HCT116 (cell line): ENCODE measurements around the gene C11orf42. TPM values are rescaled to one million over a fixed set of nuclear protein-coding genes. Genes with fewer than 3 reads are reported as not detected.

ENCODE experiments used
- ATAC-seq: fragments of 200-7000 bp; cut with Tn5 transposase; 2 replicates; pipeline ENCODE4 v1.9.1; 2020; ENCODE audit warnings: mild to moderate bottlenecking, moderate library complexity
- BruUV-seq: library from RNA; stranded (reverse); fragments of 400-500 nt; replicated peaks from 2 replicates; lab custom pipeline; 2021; lab: Mats Ljungman, UMichigan
- CTCF ChIA-PET: fragments of 300-600 bp; sonication (Branson Sonifier 250); formaldehyde crosslinking; loops from one replicate; lab custom pipeline; 2021; ENCODE audit warnings: antibody characterized with exemption; lab: Charles Lee
- POLR2A ChIA-PET: fragments of 300-600, 350-600 bp; sonication (Branson Sonifier 250); formaldehyde crosslinking; loops from one replicate; lab custom pipeline; 2021; ENCODE audit warnings: antibody characterized with exemption; lab: Charles Lee
- RAD21 ChIA-PET, 2 experiments: fragments of 300-600 bp; sonication (Branson Sonifier 250); formaldehyde crosslinking; loops; one replicate each; lab custom pipeline; 2023; ENCODE audit warnings: low total read pairs in 2 of 2; ENCODE audit not compliant: uncharacterized antibody in 2 of 2, unreplicated experiment in 2 of 2, low non-redundant PET in 1 of 2; lab: Charles Lee
- DNase-seq: peaks from one replicate; pipeline ENCODE4 v3.0.0-alpha.2; 2010; ENCODE audit warnings: low read depth, low spot score
- H2AFZ ChIP-seq: fragments of 200-600 bp; shearing (Covaris generic), sonication (generic); 2 replicates; pipeline ENCODE4 v1.6.1; 2017; ENCODE audit warnings: low read depth, mixed run types, mixed read lengths, antibody characterized with exemption, low read length; ENCODE audit not compliant: poor library complexity, severe bottlenecking
- H3K27ac ChIP-seq: 2 replicates; pipeline ENCODE4 v1.5.1; 2012; ENCODE audit warnings: low read depth, low read length
- H3K27me3 ChIP-seq: fragments of 200-600 bp; sonication (generic); 2 replicates; pipeline ENCODE4 v1.6.1; 2016; ENCODE audit warnings: mixed run types, low read length, mixed read lengths; ENCODE audit not compliant: insufficient read depth
- H3K36me3 ChIP-seq, 2 experiments: fragments of 200-500 bp in 1 of 2; fragments of 200-600 bp in 1 of 2; sonication (Bioruptor generic) in 1 of 2; sonication (generic) in 1 of 2; 2 replicates each; pipeline versions ENCODE4 v1.5.1 to v1.6.1; 2014 to 2016; ENCODE audit warnings: low read length in 2 of 2, inconsistent platforms in 1 of 2, mixed read lengths in 1 of 2, mixed run types in 1 of 2; ENCODE audit not compliant: insufficient read depth in 2 of 2, control insufficient read depth in 1 of 2
- H3K4me1 ChIP-seq, 2 experiments: fragments of 200-600 bp in 1 of 2; sonication (generic) in 1 of 2; 2 replicates each; pipeline versions ENCODE4 v1.5.1 to v1.6.1; 2012 to 2017; ENCODE audit warnings: low read length in 2 of 2, inconsistent platforms in 1 of 2, mild to moderate bottlenecking in 1 of 2, mixed read lengths in 1 of 2, mixed run types in 1 of 2, moderate library complexity in 1 of 2; ENCODE audit not compliant: insufficient read depth in 2 of 2, control insufficient read depth in 1 of 2
- H3K4me2 ChIP-seq: fragments of 200-600 bp; sonication (generic); 2 replicates; pipeline ENCODE4 v1.6.1; 2017; ENCODE audit warnings: mixed run types, low read length, mixed read lengths
- H3K4me3 ChIP-seq, 2 experiments: fragments of 200-600 bp in 1 of 2; sonication (generic) in 1 of 2; replicated peaks in 1 of 2; 2 replicates each; pipeline ENCODE4 v1.5.1; 2011 to 2016; ENCODE audit warnings: low read length in 2 of 2, control low read depth in 1 of 2, low read depth in 1 of 2, mild to moderate bottlenecking in 1 of 2, mixed read lengths in 1 of 2, mixed run types in 1 of 2
- H3K79me2 ChIP-seq: fragments of 200-600 bp; sonication (generic); 2 replicates; pipeline ENCODE4 v1.6.1; 2017; ENCODE audit warnings: mild to moderate bottlenecking, mixed run types, low read length, moderate library complexity, mixed read lengths; ENCODE audit not compliant: insufficient read depth
- H3K9ac ChIP-seq: fragments of 200-600 bp; sonication (generic); 2 replicates; pipeline ENCODE4 v1.6.1; 2016; ENCODE audit warnings: low read length, mixed read lengths
- H3K9me2 ChIP-seq: fragments of 200-600 bp; sonication (generic), shearing (Covaris generic); 2 replicates; pipeline ENCODE4 v1.6.1; 2017; ENCODE audit warnings: mixed run types, mild to moderate bottlenecking, moderate library complexity; ENCODE audit not compliant: insufficient read depth
- H3K9me3 ChIP-seq, 2 experiments: fragments of 200-500 bp in 1 of 2; fragments of 200-600 bp in 1 of 2; sonication (Bioruptor generic) in 1 of 2; sonication (generic) in 1 of 2; 2 replicates each; pipeline ENCODE4 v1.6.1; 2014 to 2017; ENCODE audit warnings: low read length in 2 of 2, mixed read lengths in 2 of 2, inconsistent platforms in 1 of 2, low read depth in 1 of 2, mild to moderate bottlenecking in 1 of 2, mixed run types in 1 of 2, moderate library complexity in 1 of 2; ENCODE audit not compliant: control insufficient read depth in 1 of 2, insufficient read depth in 1 of 2
- H4K20me1 ChIP-seq: fragments of 200-600 bp; sonication (generic), shearing (Covaris generic); 2 replicates; pipeline ENCODE4 v1.6.1; 2017; ENCODE audit warnings: mixed run types, mild to moderate bottlenecking, moderate library complexity; ENCODE audit not compliant: insufficient read depth
- CEBPB ChIP-seq: IDR thresholded peaks from 2 replicates; pipeline ENCODE4 v1.6.1; 2012; ENCODE audit warnings: low read depth
- EZH2 ChIP-seq: fragments of 200-600 bp; sonication (generic); IDR thresholded peaks from 2 replicates; pipeline ENCODE4 v1.6.1; 2017; ENCODE audit warnings: antibody characterized with exemption, mixed run types
- EZH2phosphoT487 ChIP-seq: fragments of 200-600 bp; IDR thresholded peaks from 2 replicates; pipeline ENCODE4 v1.6.1; 2018; ENCODE audit warnings: antibody characterized with exemption, borderline replicate concordance
- FOSL1 ChIP-seq: IDR thresholded peaks from 2 replicates; pipeline ENCODE4 v1.6.1; 2012; ENCODE audit warnings: low read depth
- POLR2A ChIP-seq: IDR thresholded peaks from 2 replicates; pipeline ENCODE4 v1.7.0; 2011; ENCODE audit warnings: borderline replicate concordance; ENCODE audit not compliant: insufficient read depth, insufficient read length; ENCODE audit errors: extremely low read depth
- POLR2AphosphoS5 ChIP-seq: IDR thresholded peaks from 2 replicates; pipeline ENCODE4 v1.6.1; 2011; ENCODE audit warnings: mild to moderate bottlenecking, low read depth, low read length, moderate library complexity
- RAD21 ChIP-seq: IDR thresholded peaks from 2 replicates; pipeline ENCODE4 v1.6.1; 2012; ENCODE audit warnings: low read depth, mild to moderate bottlenecking
- SIN3A ChIP-seq: IDR thresholded peaks from 2 replicates; pipeline ENCODE4 v1.6.1; 2012; ENCODE audit warnings: low read depth
- ZFX ChIP-seq: fragments of 450-650 bp; IDR thresholded peaks from 2 replicates; pipeline ENCODE4 v1.6.1; 2017
- ZNF274 ChIP-seq: fragments of 200-500 bp; sonication (Bioruptor generic); IDR thresholded peaks from 2 replicates; pipeline ENCODE4 v1.6.1; 2014; ENCODE audit warnings: mild to moderate bottlenecking, low read depth, low read length, inconsistent platforms
- intact Hi-C: fragments of 100-400 bp; cut with micrococcal nuclease; formaldehyde crosslinking; loops from 2 replicates; pipeline ENCODE4 v1.10.0; 2022
- total RNA-seq: library from RNA; stranded (reverse); gene quantifications from one replicate; pipeline ENCODE4 v1.2.1, GENCODE V29; 2021; ENCODE audit not compliant: unreplicated experiment
- TF ChIP-seq, protein P1 (sequence below): IDR thresholded peaks from 2 replicates; pipeline ENCODE4 v1.6.1; 2011; ENCODE audit warnings: mild to moderate bottlenecking, low read length, moderate library complexity; ENCODE audit not compliant: insufficient replicate concordance; ENCODE audit errors: extremely low read depth
- TF ChIP-seq, protein P2 (sequence below): IDR thresholded peaks from 2 replicates; pipeline ENCODE4 v1.6.1; 2012
- TF ChIP-seq, protein P3 (sequence below), 3 experiments: fragments of 200-600 bp in 1 of 3; sonication (generic) in 1 of 3; IDR thresholded peaks in 2 of 3; conservative IDR thresholded peaks in 1 of 3; 2 replicates each; pipeline ENCODE4 v1.5.1; 2012 to 2017; ENCODE audit warnings: low read depth in 2 of 3, low read length in 2 of 3, antibody characterized with exemption in 1 of 3, borderline replicate concordance in 1 of 3, control low read depth in 1 of 3, mild to moderate bottlenecking in 1 of 3, mixed read lengths in 1 of 3, mixed run types in 1 of 3, moderate library complexity in 1 of 3; ENCODE audit not compliant: insufficient read depth in 1 of 3

Gene C11orf42
- total RNA-seq, 1 experiment from 2014 or later = not detected

DNA sequence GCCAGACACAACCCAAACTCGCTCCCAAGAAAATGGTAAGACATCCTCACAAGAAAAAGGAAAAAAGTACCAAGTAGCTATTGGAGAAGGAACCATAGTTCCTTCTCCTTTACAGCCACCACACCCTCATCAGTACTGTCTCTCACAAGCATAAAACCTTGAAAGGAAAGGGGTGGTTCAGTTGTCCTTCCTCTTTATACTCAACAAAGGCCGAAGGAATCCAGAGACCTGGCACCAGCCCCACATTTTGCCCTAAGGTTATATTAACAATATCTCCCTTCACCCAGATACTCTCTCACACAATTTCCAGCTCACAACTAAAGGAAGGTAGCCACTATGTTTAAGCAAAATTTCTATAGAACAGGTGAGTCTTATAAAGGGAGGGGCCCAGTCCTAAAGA, 20.5 kb downstream of the C11orf42 start:
- H3K4me1 ChIP-seq = no peaks in the 10 kb centered on the region
- BruUV-seq = no TSS peak
- H3K4me2 ChIP-seq = no peak overlapping the region
- ChIA-PET POLR2A (no interaction called here), RAD21 (no interaction called here), CTCF (no interaction called here)
- H3K9ac ChIP-seq = no peak overlapping the region
- H3K27ac ChIP-seq = no peak overlapping the region
- H3K79me2 ChIP-seq = peaks cover 60% of the 10 kb centered on the region
- H2AFZ ChIP-seq = no peak overlapping the region
- H3K9me3 ChIP-seq = no peaks in the 10 kb centered on the region
- TF ChIP-seq RAD21 (no peak), EZH2 (no peak)
- H3K36me3 ChIP-seq = peaks cover 0 to 8% of the 10 kb centered on the region in 2 experiments; a peak in 3 of 4 replicates
- H3K27me3 ChIP-seq = no peaks in the 10 kb centered on the region
- no peak for DNase-seq
- H4K20me1 ChIP-seq = no peaks in the 10 kb centered on the region
- no peaks in the 10 kb centered on the region for H3K9me2 ChIP-seq
- ATAC-seq = no peak
- no peak overlapping the region for H3K4me3 ChIP-seq
- intact Hi-C loops = no loop called here

DNA sequence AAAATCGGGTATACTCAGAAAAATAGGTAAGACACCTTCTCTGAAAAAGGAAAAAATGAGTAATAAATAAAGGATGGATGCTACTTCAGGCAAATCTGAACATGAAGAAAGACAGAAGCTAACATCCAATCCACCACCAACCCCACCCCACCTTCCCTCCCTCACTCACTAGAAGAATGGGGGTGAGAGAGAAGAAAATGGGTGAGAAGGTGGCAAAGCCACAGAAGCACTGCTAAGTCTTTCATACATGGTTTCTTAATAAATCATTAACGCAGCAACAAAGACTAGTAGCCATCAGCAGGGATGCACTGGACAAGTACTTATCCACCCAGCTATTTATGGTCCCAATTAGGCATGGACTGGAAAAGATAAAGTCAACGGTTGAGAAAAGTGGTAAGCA, 23.2 kb downstream of the C11orf42 start:
- no peak overlapping the region for H3K27ac ChIP-seq
- H3K27me3 ChIP-seq = no peaks in the 10 kb centered on the region
- H3K9me3 ChIP-seq = no peaks in the 10 kb centered on the region
- intact Hi-C loops = no loop called here
- TF ChIP-seq, protein P1, sequence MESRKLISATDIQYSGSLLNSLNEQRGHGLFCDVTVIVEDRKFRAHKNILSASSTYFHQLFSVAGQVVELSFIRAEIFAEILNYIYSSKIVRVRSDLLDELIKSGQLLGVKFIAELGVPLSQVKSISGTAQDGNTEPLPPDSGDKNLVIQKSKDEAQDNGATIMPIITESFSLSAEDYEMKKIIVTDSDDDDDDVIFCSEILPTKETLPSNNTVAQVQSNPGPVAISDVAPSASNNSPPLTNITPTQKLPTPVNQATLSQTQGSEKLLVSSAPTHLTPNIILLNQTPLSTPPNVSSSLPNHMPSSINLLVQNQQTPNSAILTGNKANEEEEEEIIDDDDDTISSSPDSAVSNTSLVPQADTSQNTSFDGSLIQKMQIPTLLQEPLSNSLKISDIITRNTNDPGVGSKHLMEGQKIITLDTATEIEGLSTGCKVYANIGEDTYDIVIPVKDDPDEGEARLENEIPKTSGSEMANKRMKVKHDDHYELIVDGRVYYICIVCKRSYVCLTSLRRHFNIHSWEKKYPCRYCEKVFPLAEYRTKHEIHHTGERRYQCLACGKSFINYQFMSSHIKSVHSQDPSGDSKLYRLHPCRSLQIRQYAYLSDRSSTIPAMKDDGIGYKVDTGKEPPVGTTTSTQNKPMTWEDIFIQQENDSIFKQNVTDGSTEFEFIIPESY = no peak
- TF ChIP-seq CEBPB = no peak
- no peak for TF ChIP-seq ZNF274
- no peak for TF ChIP-seq EZH2phosphoT487
- no peak for TF ChIP-seq POLR2A
- TF ChIP-seq SIN3A = no peak
- no peak for TF ChIP-seq ZFX
- TF ChIP-seq, protein P2, sequence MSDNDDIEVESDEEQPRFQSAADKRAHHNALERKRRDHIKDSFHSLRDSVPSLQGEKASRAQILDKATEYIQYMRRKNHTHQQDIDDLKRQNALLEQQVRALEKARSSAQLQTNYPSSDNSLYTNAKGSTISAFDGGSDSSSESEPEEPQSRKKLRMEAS = no peak
- TF ChIP-seq FOSL1 = no peak
- TF ChIP-seq, protein P3, sequence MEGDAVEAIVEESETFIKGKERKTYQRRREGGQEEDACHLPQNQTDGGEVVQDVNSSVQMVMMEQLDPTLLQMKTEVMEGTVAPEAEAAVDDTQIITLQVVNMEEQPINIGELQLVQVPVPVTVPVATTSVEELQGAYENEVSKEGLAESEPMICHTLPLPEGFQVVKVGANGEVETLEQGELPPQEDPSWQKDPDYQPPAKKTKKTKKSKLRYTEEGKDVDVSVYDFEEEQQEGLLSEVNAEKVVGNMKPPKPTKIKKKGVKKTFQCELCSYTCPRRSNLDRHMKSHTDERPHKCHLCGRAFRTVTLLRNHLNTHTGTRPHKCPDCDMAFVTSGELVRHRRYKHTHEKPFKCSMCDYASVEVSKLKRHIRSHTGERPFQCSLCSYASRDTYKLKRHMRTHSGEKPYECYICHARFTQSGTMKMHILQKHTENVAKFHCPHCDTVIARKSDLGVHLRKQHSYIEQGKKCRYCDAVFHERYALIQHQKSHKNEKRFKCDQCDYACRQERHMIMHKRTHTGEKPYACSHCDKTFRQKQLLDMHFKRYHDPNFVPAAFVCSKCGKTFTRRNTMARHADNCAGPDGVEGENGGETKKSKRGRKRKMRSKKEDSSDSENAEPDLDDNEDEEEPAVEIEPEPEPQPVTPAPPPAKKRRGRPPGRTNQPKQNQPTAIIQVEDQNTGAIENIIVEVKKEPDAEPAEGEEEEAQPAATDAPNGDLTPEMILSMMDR (IDR thresholded peaks at IDR 0.05 in 2 of 3, conservative IDR thresholded peaks at IDR 0.05 in 1 of 3; ENCODE audit: borderline replicate concordance in 1 of 3, insufficient read depth in 1 of 3, low read depth in 2 of 3, low read length in 2 of 3) = no peak
- no peak for TF ChIP-seq POLR2AphosphoS5
- TF ChIP-seq, all 23 proteins: peak for 0
- Histone ChIP-seq H3K4me3 (no peak overlapping the region), H3K4me2 (no peak overlapping the region), H3K36me3 (peaks cover 0 to 2% of the 10 kb centered on the region in 2 experiments; a peak in 1 of 4 replicates), H3K9ac (no peak overlapping the region), H2AFZ (no peak overlapping the region), H3K4me1 (peaks cover 0 to 7% of the 10 kb centered on the region in 2 experiments; a peak in 2 of 4 replicates), H3K79me2 (peaks cover 87% of the 10 kb centered on the region), H3K9me2 (peaks cover 6% of the 10 kb centered on the region; the same call in 1 of the 2 replicates), H4K20me1 (no peaks in the 10 kb centered on the region)
- ATAC-seq = no peak
- BruUV-seq = no TSS peak
- no peak for DNase-seq
- CTCF ChIA-PET = no interaction called here
- RAD21 ChIA-PET = no interaction called here
- POLR2A ChIA-PET = no interaction called here
